Measurements from ENCODE around the gene FHAD1. TPM values are rescaled to one million over a fixed set of nuclear protein-coding genes. Genes with fewer than 3 reads are reported as not detected.

Gene FHAD1
- total RNA-seq, 1 donor: 0.72 TPM

DNA sequence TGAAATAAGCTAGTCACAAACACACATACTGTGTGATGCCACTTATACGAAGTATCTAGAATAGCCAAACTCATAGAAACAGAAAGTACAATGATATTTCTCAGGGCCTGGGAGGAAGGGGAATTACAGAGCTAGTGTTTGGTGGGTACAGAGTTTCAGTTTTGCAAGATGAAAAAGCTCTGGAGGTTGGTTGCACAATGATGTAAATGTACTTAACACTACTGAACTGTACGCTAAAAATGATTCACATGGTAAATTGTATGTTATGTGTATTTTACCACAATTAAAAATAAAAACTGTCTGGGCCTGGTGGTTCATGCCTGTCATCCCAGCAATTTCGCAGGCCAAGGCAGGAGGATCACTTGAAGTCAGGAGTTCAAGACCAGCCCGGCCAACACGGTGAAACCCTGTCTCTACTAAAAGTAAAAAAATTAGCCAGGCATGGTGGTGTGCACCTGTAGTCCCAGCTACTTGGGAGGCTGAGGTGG is 15.3 kb upstream of the FHAD1 start:
- Histone ChIP-seq H3K4me2 (ENCODE audit: insufficient read depth, low read length) (no peak overlapping the region), H3K79me2 (ENCODE audit: insufficient read depth, low read length) (no peaks in the 10 kb centered on the region), H2AFZ (ENCODE audit: low read length) (no peak overlapping the region), H3K4me1 (ENCODE audit: insufficient read depth, low read length) (no peaks in the 10 kb centered on the region), H3K27me3 (ENCODE audit: insufficient read depth, low read length) (no peaks in the 10 kb centered on the region), H3K36me3 (ENCODE audit: insufficient read depth, low read length) (no peaks in the 10 kb centered on the region), H3K27ac (ENCODE audit: low read depth, low read length) (no peak overlapping the region), H4K20me1 (ENCODE audit: insufficient read depth, low read length) (no peaks in the 10 kb centered on the region), H3K9me3 (ENCODE audit: low read depth, low read length) (no peaks in the 10 kb centered on the region), H3K4me3 (ENCODE audit: insufficient read depth, low read length) (no peak overlapping the region)
- TF ChIP-seq, protein P1, sequence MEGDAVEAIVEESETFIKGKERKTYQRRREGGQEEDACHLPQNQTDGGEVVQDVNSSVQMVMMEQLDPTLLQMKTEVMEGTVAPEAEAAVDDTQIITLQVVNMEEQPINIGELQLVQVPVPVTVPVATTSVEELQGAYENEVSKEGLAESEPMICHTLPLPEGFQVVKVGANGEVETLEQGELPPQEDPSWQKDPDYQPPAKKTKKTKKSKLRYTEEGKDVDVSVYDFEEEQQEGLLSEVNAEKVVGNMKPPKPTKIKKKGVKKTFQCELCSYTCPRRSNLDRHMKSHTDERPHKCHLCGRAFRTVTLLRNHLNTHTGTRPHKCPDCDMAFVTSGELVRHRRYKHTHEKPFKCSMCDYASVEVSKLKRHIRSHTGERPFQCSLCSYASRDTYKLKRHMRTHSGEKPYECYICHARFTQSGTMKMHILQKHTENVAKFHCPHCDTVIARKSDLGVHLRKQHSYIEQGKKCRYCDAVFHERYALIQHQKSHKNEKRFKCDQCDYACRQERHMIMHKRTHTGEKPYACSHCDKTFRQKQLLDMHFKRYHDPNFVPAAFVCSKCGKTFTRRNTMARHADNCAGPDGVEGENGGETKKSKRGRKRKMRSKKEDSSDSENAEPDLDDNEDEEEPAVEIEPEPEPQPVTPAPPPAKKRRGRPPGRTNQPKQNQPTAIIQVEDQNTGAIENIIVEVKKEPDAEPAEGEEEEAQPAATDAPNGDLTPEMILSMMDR (IDR thresholded peaks at IDR 0.05; ENCODE audit: extremely low read depth, low read depth, low read length): no peak
- DNase-seq (ENCODE audit: insufficient read length, low spot score, missing footprints): no peak

DNA sequence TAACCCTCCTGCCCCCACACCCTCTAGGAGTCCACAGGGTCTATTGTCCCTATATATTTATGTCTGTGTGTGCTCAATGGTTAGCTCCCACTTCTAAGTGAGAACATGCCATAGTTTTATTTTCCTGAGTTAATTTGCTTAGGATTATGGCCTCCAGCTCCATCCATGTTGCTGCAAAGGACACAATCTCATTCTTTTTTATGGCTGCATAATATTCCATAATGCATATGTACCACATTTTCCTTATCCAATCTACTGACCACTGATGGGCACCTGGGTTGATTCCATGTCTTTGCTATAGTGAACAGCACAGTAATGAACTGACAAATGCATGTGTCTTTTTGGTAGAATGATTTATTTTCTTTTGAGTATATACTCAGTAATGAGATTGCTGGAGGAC is 13.3 kb upstream of the FHAD1 start:
- no peak overlapping the region for H3K27ac ChIP-seq (ENCODE audit: low read depth, low read length)
- H3K79me2 ChIP-seq (ENCODE audit: insufficient read depth, low read length): no peaks in the 10 kb centered on the region
- no peak overlapping the region for H3K4me3 ChIP-seq (ENCODE audit: insufficient read depth, low read length)
- no peaks in the 10 kb centered on the region for H3K9me3 ChIP-seq (ENCODE audit: low read depth, low read length)
- H4K20me1 ChIP-seq (ENCODE audit: insufficient read depth, low read length): no peaks in the 10 kb centered on the region
- H3K27me3 ChIP-seq (ENCODE audit: insufficient read depth, low read length): no peaks in the 10 kb centered on the region
- H3K4me2 ChIP-seq (ENCODE audit: insufficient read depth, low read length): no peak overlapping the region
- H3K36me3 ChIP-seq (ENCODE audit: insufficient read depth, low read length): no peaks in the 10 kb centered on the region
- no peak overlapping the region for H2AFZ ChIP-seq (ENCODE audit: low read length)
- no peak for DNase-seq (ENCODE audit: insufficient read length, low spot score, missing footprints)
- H3K4me1 ChIP-seq (ENCODE audit: insufficient read depth, low read length): no peaks in the 10 kb centered on the region
- TF ChIP-seq, protein P1 (IDR thresholded peaks at IDR 0.05; ENCODE audit: extremely low read depth, low read depth, low read length): no peak

DNA sequence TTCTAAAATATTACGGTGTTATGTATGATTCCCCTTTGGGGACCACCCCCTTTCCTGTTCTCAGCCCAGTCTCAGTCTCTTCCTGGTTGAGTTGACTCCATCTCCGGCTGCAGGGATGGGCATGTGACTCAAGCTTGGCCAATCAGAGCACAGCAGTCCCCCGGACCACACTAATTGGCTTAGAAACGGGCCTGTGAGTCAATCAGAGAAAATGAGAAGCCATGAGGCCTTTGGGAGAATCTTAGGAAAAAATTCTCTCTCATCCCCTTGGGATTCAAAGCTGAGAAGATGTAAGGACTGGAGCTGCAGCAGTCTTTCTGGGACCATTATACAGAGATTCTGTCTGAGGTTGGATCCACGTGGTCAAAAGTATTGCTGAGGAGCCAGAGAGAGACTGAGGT is 10.7 kb upstream of the FHAD1 start:
- H3K36me3 ChIP-seq (ENCODE audit: insufficient read depth, low read length): no peaks in the 10 kb centered on the region
- no peaks in the 10 kb centered on the region for H4K20me1 ChIP-seq (ENCODE audit: insufficient read depth, low read length)
- DNase-seq (ENCODE audit: insufficient read length, low spot score, missing footprints): no peak
- H2AFZ ChIP-seq (ENCODE audit: low read length): no peak overlapping the region
- H3K4me2 ChIP-seq (ENCODE audit: insufficient read depth, low read length): no peak overlapping the region
- H3K4me3 ChIP-seq (ENCODE audit: insufficient read depth, low read length): no peak overlapping the region
- H3K27me3 ChIP-seq (ENCODE audit: insufficient read depth, low read length): no peaks in the 10 kb centered on the region
- TF ChIP-seq, protein P1 (IDR thresholded peaks at IDR 0.05; ENCODE audit: extremely low read depth, low read depth, low read length): no peak
- H3K9me3 ChIP-seq (ENCODE audit: low read depth, low read length): no peaks in the 10 kb centered on the region
- no peaks in the 10 kb centered on the region for H3K79me2 ChIP-seq (ENCODE audit: insufficient read depth, low read length)
- H3K27ac ChIP-seq (ENCODE audit: low read depth, low read length): no peak overlapping the region
- no peaks in the 10 kb centered on the region for H3K4me1 ChIP-seq (ENCODE audit: insufficient read depth, low read length)

DNA sequence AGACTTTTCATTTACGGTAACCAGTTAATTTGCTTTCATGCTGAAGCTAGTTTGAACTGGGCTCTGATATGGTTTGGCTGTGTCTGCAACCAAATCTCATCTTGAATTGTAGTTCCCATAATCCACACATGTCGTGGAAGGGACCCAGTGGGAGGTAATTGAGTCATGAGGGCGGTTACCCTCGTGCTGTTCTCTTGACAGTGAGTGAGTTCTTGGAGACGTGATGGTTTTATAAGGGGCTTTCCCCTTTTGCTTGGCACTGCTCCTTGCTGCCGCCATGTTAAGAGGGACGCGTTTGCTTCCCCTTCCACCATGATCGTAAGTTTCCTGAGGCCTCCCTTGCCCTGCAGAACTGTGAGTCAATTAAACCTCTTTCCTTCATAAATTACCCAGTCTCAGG is 10.3 kb upstream of the FHAD1 start:
- H3K36me3 ChIP-seq (ENCODE audit: insufficient read depth, low read length): no peaks in the 10 kb centered on the region
- TF ChIP-seq, protein P1 (IDR thresholded peaks at IDR 0.05; ENCODE audit: extremely low read depth, low read depth, low read length): no peak

More for the DNA sequence above, 10.3 kb upstream of the FHAD1 start:
- DNase-seq (ENCODE audit: insufficient read length, low spot score, missing footprints): no peak
- H3K4me3 ChIP-seq (ENCODE audit: insufficient read depth, low read length): no peak overlapping the region
- H3K9me3 ChIP-seq (ENCODE audit: low read depth, low read length): no peaks in the 10 kb centered on the region
- H3K27ac ChIP-seq (ENCODE audit: low read depth, low read length): no peak overlapping the region
- H4K20me1 ChIP-seq (ENCODE audit: insufficient read depth, low read length): no peaks in the 10 kb centered on the region
- H2AFZ ChIP-seq (ENCODE audit: low read length): no peak overlapping the region
- H3K79me2 ChIP-seq (ENCODE audit: insufficient read depth, low read length): no peaks in the 10 kb centered on the region
- H3K27me3 ChIP-seq (ENCODE audit: insufficient read depth, low read length): no peaks in the 10 kb centered on the region
- no peaks in the 10 kb centered on the region for H3K4me1 ChIP-seq (ENCODE audit: insufficient read depth, low read length)
- no peak overlapping the region for H3K4me2 ChIP-seq (ENCODE audit: insufficient read depth, low read length)

All from osteoblast (primary cell).